ENCODE results near the gene ACVRL1.

Gene ACVRL1

DNA sequence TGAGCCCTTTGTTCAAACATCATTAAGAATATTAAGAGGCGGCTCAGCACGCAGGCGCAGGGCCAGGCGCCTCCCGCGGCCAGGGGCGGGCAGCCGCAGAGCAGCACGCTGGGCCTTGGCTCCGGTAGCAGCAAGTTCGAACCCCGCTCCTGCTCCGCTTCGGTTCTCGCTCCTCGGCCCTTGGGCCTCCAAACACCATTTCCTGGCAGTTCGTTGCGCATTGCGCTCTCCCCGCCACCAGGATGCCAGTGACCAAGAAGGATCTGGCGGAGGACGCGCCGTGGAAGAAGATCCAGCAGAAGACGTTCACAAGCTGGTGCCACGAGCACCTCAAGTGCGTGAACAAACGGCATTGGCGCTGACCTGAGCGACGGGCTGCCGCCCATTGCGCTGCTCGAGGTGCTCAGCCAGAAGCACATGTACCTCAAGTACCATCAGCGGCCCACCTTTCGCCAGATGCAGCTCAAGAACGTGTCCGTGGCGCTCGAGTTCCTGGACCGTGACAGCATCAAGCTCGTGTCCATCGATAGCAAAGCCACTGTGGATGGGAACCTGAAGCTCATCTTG lies 6.9 kb upstream of the ACVRL1 start:
- no peak for DNase-seq

DNA sequence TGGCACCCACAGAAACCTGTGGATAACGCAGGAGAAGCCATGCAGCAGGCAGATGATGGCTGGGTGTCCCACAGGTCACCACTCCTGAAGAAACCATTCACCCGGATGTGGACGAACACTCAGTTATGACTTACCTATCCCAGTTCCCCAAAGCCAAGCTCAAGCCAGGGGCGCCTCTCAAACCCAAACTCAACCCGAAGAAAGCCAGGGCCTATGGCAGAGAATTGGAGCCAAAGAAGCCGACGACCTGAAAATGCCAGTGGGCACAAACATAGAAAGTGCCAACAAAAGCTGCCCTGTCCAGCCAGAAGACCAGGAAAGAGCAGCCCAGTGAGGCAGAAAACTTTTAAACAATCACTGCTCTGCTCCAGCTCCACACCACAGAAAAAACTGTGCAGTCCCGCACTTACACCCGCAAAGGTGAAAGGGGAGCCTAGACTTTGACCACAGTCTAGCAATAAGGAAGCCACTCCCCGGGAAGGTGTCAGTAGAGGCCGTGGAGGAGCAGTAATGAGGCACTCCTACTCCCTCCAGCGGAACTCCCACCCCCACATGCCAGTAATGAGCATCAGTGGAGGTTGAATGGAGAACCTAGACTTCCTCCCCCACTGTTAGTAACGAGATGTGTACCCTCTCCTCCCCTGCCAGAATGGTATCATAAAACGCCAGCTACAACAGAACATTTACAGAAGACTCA lies 6.0 kb upstream of the ACVRL1 start:
- no peak for DNase-seq

DNA sequence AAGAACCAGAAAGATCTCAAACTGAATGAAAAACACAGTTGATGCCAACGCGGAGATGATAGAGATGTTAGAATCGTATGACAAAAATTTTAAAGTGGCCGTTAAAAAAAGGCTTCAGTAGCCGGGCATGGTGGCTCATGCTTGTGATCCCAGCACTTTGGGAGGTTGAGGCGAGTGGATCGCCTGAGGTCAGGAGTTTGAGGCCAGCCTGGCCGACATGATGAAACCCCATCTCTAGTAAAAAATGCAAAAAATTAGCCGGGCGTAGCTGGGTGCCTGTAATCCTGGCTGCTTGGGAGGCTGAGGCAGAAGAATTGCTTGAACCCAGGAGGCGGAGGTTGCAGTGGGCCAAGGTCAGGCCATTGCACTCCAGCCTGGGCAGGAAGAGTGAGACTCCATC lies 5.4 kb upstream of the ACVRL1 start:
- no peak for DNase-seq

GRCh38 chr12:51904951-51905470 lies 2.3 kb upstream of the ACVRL1 start:
- no peak for DNase-seq

DNA sequence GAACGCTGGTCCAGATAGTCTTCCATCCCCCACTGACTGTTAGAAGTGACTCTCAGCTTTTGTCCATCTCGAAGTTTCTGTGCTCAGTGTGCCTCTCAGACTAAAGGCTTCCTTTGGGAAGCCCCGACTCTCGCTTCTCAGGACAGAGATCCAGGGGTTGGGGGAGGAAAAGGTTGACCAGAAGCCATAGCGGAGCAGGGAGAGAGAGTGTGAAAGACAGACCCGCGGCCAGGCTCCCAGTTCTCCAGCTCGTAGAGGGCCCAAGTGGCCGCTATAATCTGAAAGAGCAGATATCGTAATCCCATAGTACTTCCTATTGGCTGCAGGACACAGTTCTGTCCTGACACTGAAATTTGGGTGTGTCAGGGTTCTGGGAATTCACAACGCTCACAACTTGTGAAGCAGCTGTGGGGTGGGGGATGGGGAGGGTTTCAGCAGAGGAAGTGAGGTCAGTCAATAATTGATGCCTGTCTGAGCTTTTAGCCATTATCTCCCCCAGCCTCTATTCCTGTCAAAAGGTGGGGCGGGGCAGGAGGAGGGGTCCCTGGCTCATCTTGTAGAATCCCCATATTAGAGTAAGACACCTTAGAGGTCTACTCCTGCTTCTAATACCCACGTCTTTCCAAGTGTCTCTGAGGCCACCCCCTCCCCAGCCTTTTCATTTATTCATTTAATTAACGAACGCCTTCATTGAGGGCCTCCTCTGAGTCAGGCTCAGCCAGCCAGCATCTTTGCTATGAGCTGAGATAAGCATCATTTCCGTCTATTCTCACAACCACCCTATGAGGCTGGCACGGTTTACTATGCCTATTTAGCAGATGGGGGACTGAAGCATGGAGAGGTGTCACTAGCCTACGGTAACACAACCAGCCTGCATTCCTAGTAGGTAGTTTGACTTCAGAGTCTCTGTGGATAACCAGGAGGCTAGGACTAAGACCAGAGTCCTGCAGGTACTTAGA lies 1.6 kb upstream of the ACVRL1 start:
- no peak for DNase-seq

GRCh38 chr12:51906430-51907082 lies 748 bp upstream of the ACVRL1 start:
- DNase-seq: no peak

- no peak for DNase-seq
Measured at GRCh38 chr12:51907856-51908425, 637 bp downstream of the ACVRL1 start.

GRCh38 chr12:51908876-51909592 lies 1.7 kb downstream of the ACVRL1 start:
- no peak for DNase-seq

DNA sequence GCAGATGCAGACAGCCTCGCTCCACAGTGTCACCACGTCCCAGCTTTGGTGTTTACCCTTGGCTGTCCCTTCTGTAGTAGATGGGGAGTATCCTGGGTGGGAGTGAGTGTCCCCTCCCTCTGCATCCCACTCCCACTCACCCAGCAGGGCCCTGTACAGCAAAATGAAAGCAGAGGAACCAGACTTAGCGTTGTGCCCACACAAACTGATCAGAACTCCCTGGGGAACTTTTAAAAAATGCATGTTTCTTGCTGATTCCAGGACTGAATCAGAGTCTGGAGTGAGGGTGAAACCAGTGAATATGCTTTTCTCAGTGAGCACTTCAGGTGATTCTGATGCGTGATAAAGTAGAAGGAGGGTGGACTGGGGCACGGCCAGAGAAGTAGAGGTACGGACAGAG lies 2.9 kb downstream of the ACVRL1 start:
- no peak for DNase-seq

GRCh38 chr12:51910691-51911090 lies 3.4 kb downstream of the ACVRL1 start:
- DNase-seq: no peak

DNA sequence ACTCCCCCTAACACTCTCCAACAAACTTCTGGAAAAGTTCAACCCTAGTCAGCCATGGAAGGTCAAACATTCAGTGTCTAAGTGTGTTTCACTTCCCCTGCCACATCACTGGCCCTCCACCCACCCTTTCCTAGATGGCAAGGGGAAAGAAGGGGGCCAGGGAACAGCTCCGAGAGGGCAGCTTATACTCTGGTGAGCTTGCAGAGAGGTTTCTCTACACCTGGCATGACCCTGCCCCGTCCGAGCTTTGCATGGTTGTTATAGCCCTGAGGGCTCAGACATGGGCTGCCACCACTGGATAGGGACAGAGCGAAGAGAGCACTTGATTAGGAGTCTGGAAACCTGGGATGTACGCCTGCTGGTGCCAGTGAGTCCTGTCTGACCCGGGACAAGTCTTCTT lies 4.0 kb downstream of the ACVRL1 start:
- DNase-seq: no peak

DNA sequence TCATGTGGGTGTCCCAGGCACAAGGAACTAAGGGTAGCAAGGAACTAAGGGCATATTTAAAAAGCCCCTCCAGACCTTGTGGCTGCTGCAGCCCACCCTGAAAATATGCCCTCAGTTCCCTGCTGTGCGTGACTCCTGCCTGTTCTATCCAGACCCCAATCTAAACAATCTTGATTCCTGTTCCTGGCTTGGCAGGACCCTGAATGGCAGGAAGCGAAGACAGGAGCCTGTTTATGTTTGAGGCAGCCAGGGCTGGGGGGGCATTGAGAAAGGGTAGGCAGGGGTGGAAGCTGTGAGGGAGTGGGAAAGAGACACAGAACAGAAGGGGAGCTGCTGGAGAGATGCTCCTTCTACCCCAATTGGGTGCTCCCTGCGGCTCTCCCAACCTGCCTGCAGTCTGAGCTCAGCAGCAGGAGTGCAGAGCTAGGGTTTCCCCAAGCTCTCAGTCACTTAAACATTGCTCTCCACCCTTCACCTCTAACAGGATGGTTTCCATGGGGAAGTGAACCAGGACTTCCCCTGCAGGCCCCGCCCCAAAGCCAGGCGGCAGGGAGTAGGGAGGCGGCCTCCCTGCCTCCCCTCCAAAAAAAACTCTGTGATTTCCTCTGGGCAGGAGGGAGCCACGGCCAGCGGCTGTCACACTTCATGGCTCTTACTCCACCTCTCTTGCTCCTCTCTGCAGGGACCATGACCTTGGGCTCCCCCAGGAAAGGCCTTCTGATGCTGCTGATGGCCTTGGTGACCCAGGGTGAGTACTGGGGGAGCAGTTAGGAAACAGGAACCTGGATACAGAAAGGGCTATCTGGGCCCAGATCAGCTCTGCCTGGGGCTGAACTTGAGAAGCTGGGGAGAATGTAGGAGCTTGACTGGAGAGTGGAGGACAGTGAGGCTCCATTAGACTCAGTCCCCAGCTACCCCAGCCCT lies 4.7 kb downstream of the ACVRL1 start:
- no peak for DNase-seq

GRCh38 chr12:51913071-51914033 lies 6.0 kb downstream of the ACVRL1 start:
- DNase-seq: no peak

DNA sequence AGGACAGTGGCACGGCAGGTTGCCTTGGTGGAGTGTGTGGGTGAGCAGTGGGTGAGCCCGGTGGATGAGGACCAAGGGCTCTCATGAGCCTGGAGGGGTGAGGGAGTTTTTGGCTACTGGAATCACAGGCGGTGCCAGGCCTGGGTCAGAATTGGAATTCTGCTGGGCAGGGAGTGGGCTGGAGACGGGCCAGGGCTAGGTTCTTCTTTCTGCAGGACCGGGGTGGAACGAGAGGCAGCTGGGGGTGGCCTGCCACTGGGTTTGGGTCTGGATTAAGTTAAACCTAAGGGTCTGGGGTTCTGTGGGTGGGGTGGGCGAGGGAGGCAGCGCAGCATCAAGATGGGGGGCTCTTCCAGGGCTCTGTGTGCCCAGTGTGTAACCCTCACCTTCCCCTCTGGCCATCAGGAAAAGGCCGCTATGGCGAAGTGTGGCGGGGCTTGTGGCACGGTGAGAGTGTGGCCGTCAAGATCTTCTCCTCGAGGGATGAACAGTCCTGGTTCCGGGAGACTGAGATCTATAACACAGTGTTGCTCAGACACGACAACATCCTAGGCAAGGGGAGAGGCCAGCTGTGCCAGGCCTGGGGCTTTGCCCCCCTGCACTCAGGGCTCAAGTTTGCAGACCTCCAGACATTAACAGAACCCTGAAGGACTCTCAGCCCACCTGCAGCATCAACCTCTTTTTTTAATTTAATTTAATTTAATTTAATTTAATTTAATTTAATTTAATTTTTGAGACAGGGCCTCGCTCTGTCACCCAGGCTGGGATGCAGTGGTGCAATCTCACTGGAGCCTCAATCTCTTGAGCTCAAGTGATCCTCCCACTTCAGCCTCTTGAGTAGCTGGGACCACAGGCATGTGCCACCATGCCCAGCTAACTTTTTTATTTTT lies 7.0 kb downstream of the ACVRL1 start:
- no peak for DNase-seq

DNA sequence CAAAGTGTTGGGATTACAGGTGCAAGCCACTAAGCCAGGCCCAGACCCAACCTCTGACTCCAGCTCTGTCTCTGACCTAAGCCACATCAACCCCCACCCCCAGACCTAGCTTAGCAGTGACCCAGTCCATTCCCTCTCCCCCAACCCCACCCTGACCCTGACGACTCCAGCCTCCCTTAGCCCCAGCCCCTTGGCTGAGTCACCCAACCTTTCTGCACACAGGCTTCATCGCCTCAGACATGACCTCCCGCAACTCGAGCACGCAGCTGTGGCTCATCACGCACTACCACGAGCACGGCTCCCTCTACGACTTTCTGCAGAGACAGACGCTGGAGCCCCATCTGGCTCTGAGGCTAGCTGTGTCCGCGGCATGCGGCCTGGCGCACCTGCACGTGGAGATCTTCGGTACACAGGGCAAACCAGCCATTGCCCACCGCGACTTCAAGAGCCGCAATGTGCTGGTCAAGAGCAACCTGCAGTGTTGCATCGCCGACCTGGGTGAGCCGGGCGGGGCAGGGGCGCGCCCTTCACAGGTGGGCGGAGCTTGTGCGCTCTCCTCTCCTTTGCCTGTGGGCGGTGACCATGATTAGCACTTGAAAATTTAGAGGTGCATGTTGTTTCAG lies 7.8 kb downstream of the ACVRL1 start:
- DNase-seq: no peak

GRCh38 chr12:51915951-51916350 lies 8.6 kb downstream of the ACVRL1 start:
- no peak for DNase-seq

- DNase-seq: no peak
Measured at GRCh38 chr12:51917041-51917590, 9.8 kb downstream of the ACVRL1 start.
